C4-2B (cell line): ENCODE measurements around the gene TMX4.

ENCODE experiments used
- CTCF ChIP-seq: fragments of 450-650 bp; conservative IDR thresholded peaks from 2 replicates; pipeline ENCODE4 v1.5.1; 2017; ENCODE audit warnings: mild to moderate bottlenecking
- ZFX ChIP-seq: fragments of 450-650 bp; IDR thresholded peaks from 2 replicates; pipeline ENCODE4 v1.6.1; 2017

GRCh38 chr20:7938058-7938457 lies 81.5 kb downstream of the TMX4 start:
- TF ChIP-seq CTCF: no peak
- TF ChIP-seq ZFX: no peak
